Measurements from ENCODE around the gene AFAP1L2.

DNA sequence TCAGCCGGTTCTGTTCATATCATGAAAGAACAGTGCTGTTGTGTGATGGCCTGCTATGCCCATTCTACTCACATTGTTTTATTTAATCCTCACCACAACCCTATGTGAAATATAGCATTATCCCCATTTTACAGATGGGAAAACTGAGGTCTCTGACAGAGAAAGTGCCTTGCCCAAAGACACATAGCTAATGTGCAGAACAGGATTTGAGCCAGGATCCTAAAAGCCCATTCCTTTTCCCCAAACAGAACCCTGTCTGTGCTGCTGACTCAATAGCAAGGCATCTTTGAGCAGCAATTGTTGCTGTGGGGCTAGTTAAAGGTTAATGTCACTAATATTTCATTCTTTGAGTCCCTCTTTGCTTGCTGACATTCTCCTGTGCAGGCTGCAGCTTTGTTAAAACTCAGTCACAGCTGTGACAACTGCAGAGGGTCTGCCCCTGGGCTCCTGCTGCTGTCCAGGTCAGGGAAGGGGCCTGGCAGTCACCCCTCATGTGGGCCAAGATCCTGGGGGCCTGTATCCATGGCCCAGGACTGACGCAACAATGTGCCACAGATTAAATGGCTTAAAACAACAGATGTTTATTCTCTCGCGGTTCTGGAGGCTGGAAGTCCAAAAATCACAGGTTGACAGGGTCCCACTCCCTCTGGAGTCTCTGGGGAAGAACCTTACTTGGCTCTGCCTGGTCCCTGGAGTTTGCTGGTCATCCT, 40.4 kb downstream of the AFAP1L2 start:
- TF ChIP-seq, protein P1, sequence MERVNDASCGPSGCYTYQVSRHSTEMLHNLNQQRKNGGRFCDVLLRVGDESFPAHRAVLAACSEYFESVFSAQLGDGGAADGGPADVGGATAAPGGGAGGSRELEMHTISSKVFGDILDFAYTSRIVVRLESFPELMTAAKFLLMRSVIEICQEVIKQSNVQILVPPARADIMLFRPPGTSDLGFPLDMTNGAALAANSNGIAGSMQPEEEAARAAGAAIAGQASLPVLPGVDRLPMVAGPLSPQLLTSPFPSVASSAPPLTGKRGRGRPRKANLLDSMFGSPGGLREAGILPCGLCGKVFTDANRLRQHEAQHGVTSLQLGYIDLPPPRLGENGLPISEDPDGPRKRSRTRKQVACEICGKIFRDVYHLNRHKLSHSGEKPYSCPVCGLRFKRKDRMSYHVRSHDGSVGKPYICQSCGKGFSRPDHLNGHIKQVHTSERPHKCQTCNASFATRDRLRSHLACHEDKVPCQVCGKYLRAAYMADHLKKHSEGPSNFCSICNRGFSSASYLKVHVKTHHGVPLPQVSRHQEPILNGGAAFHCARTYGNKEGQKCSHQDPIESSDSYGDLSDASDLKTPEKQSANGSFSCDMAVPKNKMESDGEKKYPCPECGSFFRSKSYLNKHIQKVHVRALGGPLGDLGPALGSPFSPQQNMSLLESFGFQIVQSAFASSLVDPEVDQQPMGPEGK (CRISPR knock-in tag; IDR thresholded peaks at IDR 0.05; ENCODE audit: borderline replicate concordance): no peak
- TF ChIP-seq CBX5 (IDR thresholded peaks at IDR 0.05; ENCODE audit: borderline replicate concordance, low read depth) (no peak), SETDB1 (IDR thresholded peaks at IDR 0.05; ENCODE audit: low read length) (no peak), ATF7 (IDR thresholded peaks at IDR 0.05) (no peak), MAFK (IDR thresholded peaks at IDR 0.05; ENCODE audit: low read length) (no peak), TAF1 (IDR thresholded peaks at IDR 0.05; ENCODE audit: control insufficient read depth, extremely low read depth, insufficient read depth, low read length, severe bottlenecking) (no peak), ARID2 (IDR thresholded peaks at IDR 0.05) (no peak)
- TF ChIP-seq, protein P2, sequence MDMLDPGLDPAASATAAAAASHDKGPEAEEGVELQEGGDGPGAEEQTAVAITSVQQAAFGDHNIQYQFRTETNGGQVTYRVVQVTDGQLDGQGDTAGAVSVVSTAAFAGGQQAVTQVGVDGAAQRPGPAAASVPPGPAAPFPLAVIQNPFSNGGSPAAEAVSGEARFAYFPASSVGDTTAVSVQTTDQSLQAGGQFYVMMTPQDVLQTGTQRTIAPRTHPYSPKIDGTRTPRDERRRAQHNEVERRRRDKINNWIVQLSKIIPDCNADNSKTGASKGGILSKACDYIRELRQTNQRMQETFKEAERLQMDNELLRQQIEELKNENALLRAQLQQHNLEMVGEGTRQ (CRISPR knock-in tag; IDR thresholded peaks at IDR 0.05): no peak

Measured in K562 (cell line).